Activated CD8-positive, alpha-beta T cell treated with anti-CD3 and anti-CD28 coated beads for 36 hours (primary cell): Measurements from ENCODE around the gene MLF1. TPM values are rescaled to one million over a fixed set of nuclear protein-coding genes. Genes with fewer than 3 reads are reported as not detected.

ENCODE experiments used
- ATAC-seq: fragments of 200-7000 bp; cut with Tn5 transposase; one replicate; pipeline ENCODE4 v1.10.0; 2021; ENCODE audit warnings: mild to moderate bottlenecking, moderate library complexity
- CTCF ChIA-PET: fragments of 350-600 bp; sonication (Branson Sonifier 250); formaldehyde crosslinking; loops from one replicate; lab custom pipeline; 2021; ENCODE audit warnings: antibody characterized with exemption; lab: Charles Lee
- POLR2A ChIA-PET: fragments of 350-600 bp; sonication (Branson Sonifier 250); formaldehyde crosslinking; loops from one replicate; lab custom pipeline; 2021; ENCODE audit warnings: antibody characterized with exemption; lab: Charles Lee
- DNase-seq: peaks from one replicate; pipeline ENCODE4 v3.0.0-alpha.2; 2020
- H3K27ac Mint-ChIP-seq: one replicate; pipeline ENCODE4 v1.8.0; 2021; ENCODE audit warnings: mild to moderate bottlenecking, mixed read lengths
- H3K27me3 Mint-ChIP-seq: one replicate; pipeline ENCODE4 v1.8.0; 2021; ENCODE audit warnings: mixed read lengths
- H3K36me3 Mint-ChIP-seq: one replicate; pipeline ENCODE4 v1.8.0; 2021; ENCODE audit warnings: low read depth, mixed read lengths
- H3K4me1 Mint-ChIP-seq: one replicate; pipeline ENCODE4 v1.8.0; 2021; ENCODE audit warnings: low read depth, mixed read lengths
- H3K4me3 Mint-ChIP-seq: one replicate; pipeline ENCODE4 v1.8.0; 2021; ENCODE audit warnings: mild to moderate bottlenecking, moderate library complexity, mixed read lengths
- H3K9me3 Mint-ChIP-seq: one replicate; pipeline ENCODE4 v1.8.0; 2021; ENCODE audit warnings: mixed read lengths
- CTCF ChIP-seq: fragments of 200-600 bp; IDR thresholded peaks from one replicate; pipeline ENCODE4 v1.8.0; 2022; ENCODE audit warnings: antibody characterized with exemption, mild to moderate bottlenecking
- intact Hi-C: fragments of 100-400 bp; cut with micrococcal nuclease; formaldehyde crosslinking; loops from one replicate; pipeline ENCODE4 v1.10.0; 2022
- total RNA-seq, 2 experiments: library from RNA; stranded (reverse); gene quantifications; one replicate each; pipeline ENCODE4 v1.2.3, GENCODE V29; 2021

Gene MLF1
- total RNA-seq, 2 experiments from 2014 or later: 1.4 to 1.9 TPM

GRCh38 chr3:158552124-158552523 is 18.9 kb upstream of the MLF1 start:
- H3K36me3 Mint-ChIP-seq: peaks cover 9% of the 10 kb centered on the region
- H3K4me3 Mint-ChIP-seq: no peak overlapping the region
- H3K27ac Mint-ChIP-seq: no peak overlapping the region
- CTCF ChIA-PET: no interaction called here
- H3K4me1 Mint-ChIP-seq: no peaks in the 10 kb centered on the region
- intact Hi-C loops: no loop called here
- DNase-seq: no peak
- H3K9me3 Mint-ChIP-seq: peaks cover 2% of the 10 kb centered on the region
- peaks cover 6% of the 10 kb centered on the region for H3K27me3 Mint-ChIP-seq
- no peak for TF ChIP-seq CTCF
- POLR2A ChIA-PET: no interaction called here
- ATAC-seq: no peak

GRCh38 chr3:158559504-158559903 is 11.5 kb upstream of the MLF1 start:
- POLR2A ChIA-PET: no interaction called here
- ATAC-seq (no peak), DNase-seq (no peak)
- H3K9me3 Mint-ChIP-seq: no peaks in the 10 kb centered on the region
- no peak overlapping the region for H3K4me3 Mint-ChIP-seq
- no peak overlapping the region for H3K27ac Mint-ChIP-seq
- no peaks in the 10 kb centered on the region for H3K4me1 Mint-ChIP-seq
- H3K36me3 Mint-ChIP-seq: no peaks in the 10 kb centered on the region
- CTCF ChIA-PET: no interaction called here
- intact Hi-C loops: no loop called here
- H3K27me3 Mint-ChIP-seq: peaks cover 22% of the 10 kb centered on the region
- no peak for TF ChIP-seq CTCF

- POLR2A ChIA-PET: no interaction called here
- DNase-seq: no peak
- Mint-ChIP-seq H3K27ac (no peak overlapping the region), H3K4me1 (no peaks in the 10 kb centered on the region), H3K27me3 (peaks cover 24% of the 10 kb centered on the region), H3K9me3 (peaks cover 3% of the 10 kb centered on the region), H3K36me3 (no peaks in the 10 kb centered on the region), H3K4me3 (no peak overlapping the region)
- TF ChIP-seq CTCF: no peak
- ATAC-seq: no peak
- intact Hi-C loops: no loop called here
- CTCF ChIA-PET: no interaction called here
Observed at GRCh38 chr3:158560979-158561378, 10.0 kb upstream of the MLF1 start.

GRCh38 chr3:158562674-158563073 is 8.3 kb upstream of the MLF1 start:
- Mint-ChIP-seq H3K4me1 (no peaks in the 10 kb centered on the region), H3K27me3 (peaks cover 24% of the 10 kb centered on the region), H3K9me3 (peaks cover 3% of the 10 kb centered on the region), H3K36me3 (no peaks in the 10 kb centered on the region), H3K27ac (no peak overlapping the region), H3K4me3 (no peak overlapping the region)
- intact Hi-C loops: no loop called here
- no peak for TF ChIP-seq CTCF
- ChIA-PET CTCF (no interaction called here), POLR2A (no interaction called here)
- DNase-seq (no peak), ATAC-seq (no peak)

GRCh38 chr3:158563076-158563475 is 7.9 kb upstream of the MLF1 start:
- Mint-ChIP-seq H3K27ac (no peak overlapping the region), H3K4me3 (no peak overlapping the region), H3K4me1 (no peaks in the 10 kb centered on the region), H3K27me3 (peaks cover 24% of the 10 kb centered on the region), H3K36me3 (no peaks in the 10 kb centered on the region), H3K9me3 (peaks cover 3% of the 10 kb centered on the region)
- intact Hi-C loops: no loop called here
- no peak for TF ChIP-seq CTCF
- DNase-seq (no peak), ATAC-seq (no peak)
- ChIA-PET CTCF (no interaction called here), POLR2A (no interaction called here)
